ENCODE results near the gene GBX2.
A peak's percentile ranks its signal among the peaks of the same experiment; 100 is the strongest.

Gene GBX2

DNA sequence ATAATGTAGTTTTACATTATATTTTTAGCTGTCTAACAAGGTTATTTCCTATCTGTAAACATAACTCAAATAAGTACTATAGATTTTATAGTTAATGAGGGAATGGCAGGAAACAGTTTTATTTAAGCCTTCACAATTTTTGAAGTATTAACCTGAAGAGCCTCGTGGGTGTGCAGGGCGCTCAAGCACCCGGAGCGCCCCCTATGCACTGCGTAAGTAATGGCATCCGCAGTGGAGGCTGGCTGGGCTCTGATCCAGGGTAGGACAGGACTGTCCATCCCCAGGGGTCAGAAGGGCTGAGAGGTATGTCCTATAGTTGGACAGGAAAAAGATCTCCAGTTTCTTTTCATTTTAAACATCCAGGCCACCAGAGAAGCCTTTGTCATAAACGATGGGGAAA is 8.2 kb upstream of the GBX2 start:
- H3K4me3 Mint-ChIP-seq = no peak overlapping the region

DNA sequence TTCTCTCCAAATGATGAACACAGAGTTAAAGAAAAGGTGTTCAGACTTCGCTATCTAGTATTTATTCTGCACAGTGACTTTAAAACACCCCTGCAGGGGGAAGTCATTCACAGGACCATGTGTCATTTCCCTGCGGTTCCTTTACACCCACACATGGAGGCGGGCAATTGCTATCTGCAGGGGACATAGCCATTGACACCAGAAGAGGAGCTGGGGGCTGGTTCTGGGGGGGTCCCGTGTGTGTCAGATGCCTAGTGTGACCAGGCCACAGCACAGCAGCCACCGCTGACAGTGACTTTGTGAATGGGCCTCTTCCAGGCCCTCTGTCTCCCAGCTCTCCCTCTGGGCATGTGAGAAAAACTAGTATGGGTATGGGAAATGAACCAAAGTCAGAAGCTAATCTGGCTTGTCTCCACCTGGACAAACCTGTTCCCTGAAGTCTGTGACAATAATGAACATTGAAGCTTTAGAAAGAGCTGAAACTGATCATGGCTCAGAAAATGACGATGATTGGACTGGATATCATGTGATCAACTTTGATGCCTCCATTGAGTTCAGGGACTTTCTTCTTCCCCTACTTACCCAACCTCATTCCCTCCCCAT is 7.5 kb upstream of the GBX2 start:
- Mint-ChIP-seq H3K9me3 (ENCODE audit: low read depth) (no peaks in the 10 kb centered on the region), H3K27me3 (peaks cover 47% of the 10 kb centered on the region), H3K27ac (no peak overlapping the region)

More for the DNA sequence above, 8.2 kb upstream of the GBX2 start:
- no peaks in the 10 kb centered on the region for H3K36me3 Mint-ChIP-seq
- H3K4me1 Mint-ChIP-seq (ENCODE audit: low read depth) = peaks cover 24% of the 10 kb centered on the region
- no peak overlapping the region for H3K27ac Mint-ChIP-seq
- no peaks in the 10 kb centered on the region for H3K9me3 Mint-ChIP-seq (ENCODE audit: low read depth)
- H3K27me3 Mint-ChIP-seq = peaks cover 48% of the 10 kb centered on the region

DNA sequence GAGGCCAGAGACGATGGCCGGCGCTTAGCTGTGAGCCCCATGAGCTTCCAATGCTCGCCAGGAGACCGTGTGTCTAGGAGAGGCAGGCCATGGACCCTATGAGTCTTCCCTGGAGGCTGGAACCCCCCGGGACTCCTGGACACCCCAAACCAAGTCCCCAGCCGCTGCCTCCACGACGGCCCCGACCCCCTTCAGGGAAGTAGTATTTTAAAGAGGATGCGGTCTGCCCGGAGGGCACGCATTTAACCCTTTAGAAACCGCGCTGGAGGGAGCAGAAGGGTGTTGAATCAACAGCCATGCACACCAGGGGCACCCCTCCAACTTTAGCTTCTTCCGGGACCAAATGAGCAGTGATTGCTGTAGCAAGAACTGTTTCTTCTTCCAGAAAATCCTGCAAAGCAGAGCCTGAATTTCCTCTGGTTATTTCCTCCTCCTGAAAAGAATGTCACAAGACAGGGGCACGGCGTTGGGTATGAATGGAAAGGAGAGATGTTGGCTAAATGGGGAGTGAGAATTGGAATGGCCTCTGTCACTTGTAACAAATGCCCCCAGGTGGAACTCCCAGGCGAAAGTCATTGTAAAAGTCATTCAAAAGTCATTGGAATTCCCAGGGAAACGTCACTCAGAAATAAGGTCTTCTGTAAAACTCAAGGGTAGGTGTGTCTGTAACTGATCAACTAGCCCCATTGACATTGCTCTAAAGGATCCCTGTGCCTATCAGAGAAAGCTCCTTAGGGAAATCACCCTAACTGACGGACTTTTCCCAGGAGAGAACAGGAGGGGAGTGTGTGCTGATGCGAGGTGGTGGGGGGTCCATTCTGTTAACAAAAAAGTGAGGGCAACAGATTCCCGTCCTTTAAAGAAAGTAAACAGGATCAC is 5.8 kb upstream of the GBX2 start:
- peaks cover 18% of the 10 kb centered on the region for H3K4me1 Mint-ChIP-seq (ENCODE audit: low read depth)
- H3K9me3 Mint-ChIP-seq (ENCODE audit: low read depth) = no peaks in the 10 kb centered on the region
- no peak overlapping the region for H3K4me3 Mint-ChIP-seq
- no peaks in the 10 kb centered on the region for H3K36me3 Mint-ChIP-seq
- H3K27ac Mint-ChIP-seq = no peak overlapping the region
- H3K27me3 Mint-ChIP-seq = peaks cover 53% of the 10 kb centered on the region

More for the DNA sequence above, 7.5 kb upstream of the GBX2 start:
- Mint-ChIP-seq H3K4me3 (no peak overlapping the region), H3K36me3 (no peaks in the 10 kb centered on the region), H3K4me1 (ENCODE audit: low read depth) (peaks cover 26% of the 10 kb centered on the region)

DNA sequence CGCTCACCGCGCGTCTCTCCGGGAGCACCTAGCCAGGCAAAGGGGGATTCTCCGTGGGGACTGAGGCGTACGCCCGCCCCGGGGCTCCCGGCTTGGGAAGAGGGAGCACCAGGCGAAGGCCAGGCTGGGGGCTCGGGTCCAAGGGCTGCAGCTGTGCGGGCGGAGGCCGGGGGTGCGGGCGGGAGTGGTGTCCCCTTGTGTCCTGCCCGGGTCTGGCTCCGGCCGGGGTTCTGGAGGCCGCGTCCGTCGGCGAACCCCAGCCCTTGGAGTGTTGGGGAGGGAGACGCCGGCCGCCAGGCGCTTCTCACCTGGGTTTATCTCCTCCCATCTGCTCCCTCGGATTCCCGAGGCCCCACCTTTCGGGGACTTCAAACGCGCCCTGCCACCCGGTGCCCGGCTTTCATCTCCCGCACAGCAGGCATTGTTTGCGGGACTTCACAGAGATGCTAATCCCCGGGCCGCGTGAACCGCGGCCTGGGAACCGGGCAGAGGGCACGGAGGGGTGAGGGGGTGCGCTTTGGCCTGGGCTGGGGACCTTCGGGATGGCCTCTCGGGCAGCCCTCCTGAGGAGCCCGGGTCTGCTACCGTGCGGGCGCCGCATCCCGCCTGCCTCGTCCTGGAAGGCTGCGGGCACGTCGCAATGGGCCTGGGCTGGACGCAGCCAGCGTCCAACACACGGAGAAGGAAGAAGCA is 5.0 kb upstream of the GBX2 start:
- Mint-ChIP-seq H3K4me1 (ENCODE audit: low read depth) (peaks cover 13% of the 10 kb centered on the region), H3K27me3 (peaks cover 51% of the 10 kb centered on the region), H3K4me3 (no peak overlapping the region), H3K27ac (no peak overlapping the region), H3K36me3 (no peaks in the 10 kb centered on the region), H3K9me3 (ENCODE audit: low read depth) (no peaks in the 10 kb centered on the region)

DNA sequence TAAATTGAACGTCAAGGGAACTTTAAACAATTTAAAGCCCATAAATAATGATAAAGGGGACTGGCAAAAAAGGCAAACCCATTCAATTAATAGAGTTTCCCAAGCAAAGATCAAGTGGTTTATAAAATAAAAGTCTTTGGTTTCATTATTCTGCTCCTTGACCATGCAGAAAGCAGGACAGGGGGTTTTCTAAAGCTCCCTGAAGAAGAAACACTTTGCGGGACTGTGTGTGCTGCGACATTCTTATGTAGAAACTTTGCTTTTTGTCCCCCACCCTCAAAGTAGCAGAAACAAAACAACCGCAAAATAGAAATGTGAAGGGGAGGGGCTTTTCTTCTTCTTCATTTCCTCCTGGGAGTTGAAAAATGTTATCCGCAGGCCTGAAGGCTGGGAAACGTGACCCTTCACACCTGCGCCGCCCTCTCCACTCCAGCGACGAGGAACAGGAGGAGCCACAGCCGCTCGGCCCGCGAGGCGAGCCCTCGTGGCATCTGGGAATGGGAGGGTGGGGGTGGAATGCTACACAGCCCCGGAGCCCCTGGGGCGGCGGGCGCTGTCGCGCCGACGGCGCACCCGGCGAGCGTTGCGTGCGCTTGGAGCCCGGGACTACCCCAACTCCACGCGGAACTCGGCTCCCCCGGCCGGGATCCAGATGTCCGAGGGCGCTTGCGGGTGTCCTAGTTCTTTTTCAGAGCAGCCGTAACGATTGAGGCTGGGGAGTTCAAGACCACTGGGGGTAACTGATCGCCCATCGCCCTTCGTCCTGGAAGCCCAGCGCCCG is 4.3 kb upstream of the GBX2 start:
- Mint-ChIP-seq H3K4me3 (no peak overlapping the region), H3K4me1 (ENCODE audit: low read depth) (peaks cover 11% of the 10 kb centered on the region), H3K9me3 (ENCODE audit: low read depth) (no peaks in the 10 kb centered on the region), H3K36me3 (no peaks in the 10 kb centered on the region), H3K27me3 (peaks cover 51% of the 10 kb centered on the region), H3K27ac (no peak overlapping the region)

DNA sequence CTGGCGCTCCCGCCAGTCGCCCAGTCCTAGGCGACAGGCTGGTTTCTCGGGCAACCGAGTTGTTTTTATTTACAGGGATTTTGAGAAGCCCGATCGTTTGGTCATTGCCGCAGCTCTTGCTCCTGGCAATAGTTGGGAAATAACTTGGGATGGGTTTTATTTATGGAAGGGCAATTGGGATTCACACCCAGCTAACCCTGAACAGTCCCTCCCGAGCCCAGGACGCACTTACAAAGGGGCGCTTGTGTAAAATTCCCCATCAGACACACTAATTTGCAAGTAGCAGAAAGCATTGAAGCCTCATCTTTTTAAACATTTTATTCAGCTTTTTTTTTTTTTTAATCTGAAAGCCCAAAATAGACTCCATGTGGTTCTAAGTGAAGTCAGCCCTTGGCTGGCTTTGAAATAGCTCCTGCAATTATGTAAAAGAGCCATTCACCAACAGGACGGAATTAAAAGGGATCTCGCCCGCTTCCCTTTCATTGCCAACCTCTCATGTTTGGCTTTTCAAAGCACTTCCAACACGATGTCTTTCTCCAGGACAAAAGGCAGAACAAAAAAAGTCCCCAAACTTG is 3.6 kb upstream of the GBX2 start:
- Mint-ChIP-seq H3K4me3 (no peak overlapping the region), H3K27ac (no peak overlapping the region), H3K9me3 (ENCODE audit: low read depth) (no peaks in the 10 kb centered on the region), H3K4me1 (ENCODE audit: low read depth) (peaks cover 13% of the 10 kb centered on the region), H3K36me3 (no peaks in the 10 kb centered on the region), H3K27me3 (peaks cover 51% of the 10 kb centered on the region)

DNA sequence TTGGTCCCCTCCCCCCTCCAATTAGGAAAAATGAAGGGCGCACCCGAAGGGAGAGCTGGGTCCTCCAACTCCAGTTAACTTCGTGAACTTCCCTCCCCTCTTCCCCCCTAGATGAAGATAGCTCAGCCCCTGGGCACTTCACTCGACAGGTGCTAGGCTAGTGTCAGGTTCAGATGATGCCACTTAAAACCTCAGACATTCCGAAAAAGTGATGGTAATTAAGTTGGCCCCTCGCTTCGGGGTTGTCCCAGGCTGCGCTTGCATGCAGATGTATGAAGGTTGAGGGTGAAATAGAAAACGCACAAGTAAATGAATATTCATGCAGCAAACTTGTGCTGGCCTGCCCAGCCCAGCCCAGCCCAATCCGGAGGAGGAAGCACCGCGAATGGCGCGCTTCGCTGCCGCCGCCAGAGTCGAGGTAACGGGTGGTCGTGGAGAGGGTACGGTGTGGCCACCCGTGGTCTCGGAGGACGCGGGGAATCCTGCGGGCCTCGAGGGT is 3.0 kb upstream of the GBX2 start:
- Mint-ChIP-seq H3K36me3 (no peaks in the 10 kb centered on the region), H3K9me3 (ENCODE audit: low read depth) (no peaks in the 10 kb centered on the region), H3K4me1 (ENCODE audit: low read depth) (peaks cover 18% of the 10 kb centered on the region), H3K4me3 (no peak overlapping the region), H3K27ac (no peak overlapping the region), H3K27me3 (peaks cover 52% of the 10 kb centered on the region)

DNA sequence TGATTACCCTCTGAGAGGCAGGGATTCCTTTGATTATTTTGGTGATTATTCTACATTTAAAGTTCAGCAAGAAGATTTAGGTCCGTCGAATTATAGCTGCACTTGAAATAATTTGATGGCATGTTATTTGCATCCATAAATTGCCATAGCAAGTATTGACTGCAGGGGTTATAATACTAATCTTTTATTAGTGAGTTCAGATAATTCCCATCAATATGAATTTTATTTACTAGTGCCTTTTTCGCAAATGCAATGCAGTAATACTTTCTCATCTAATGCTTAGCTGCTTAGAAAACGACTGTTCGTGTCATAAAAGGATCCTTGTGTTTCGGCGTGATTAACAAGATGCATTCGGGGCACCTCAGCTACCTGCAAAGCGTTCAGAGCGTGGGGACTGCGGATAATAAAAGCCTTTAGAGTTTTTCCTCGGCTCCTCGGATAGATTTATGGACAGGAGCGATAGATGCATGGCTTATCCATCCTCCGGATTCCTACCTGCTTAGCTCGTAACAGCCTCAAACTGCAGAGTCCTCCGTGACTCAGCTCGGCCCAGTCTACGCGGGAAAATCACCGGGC is 2.5 kb upstream of the GBX2 start:
- Mint-ChIP-seq H3K27me3 (peaks cover 50% of the 10 kb centered on the region), H3K27ac (peak overlapping the region; percentile 24), H3K4me1 (ENCODE audit: low read depth) (peaks cover 19% of the 10 kb centered on the region), H3K9me3 (ENCODE audit: low read depth) (no peaks in the 10 kb centered on the region), H3K36me3 (no peaks in the 10 kb centered on the region), H3K4me3 (no peak overlapping the region)

DNA sequence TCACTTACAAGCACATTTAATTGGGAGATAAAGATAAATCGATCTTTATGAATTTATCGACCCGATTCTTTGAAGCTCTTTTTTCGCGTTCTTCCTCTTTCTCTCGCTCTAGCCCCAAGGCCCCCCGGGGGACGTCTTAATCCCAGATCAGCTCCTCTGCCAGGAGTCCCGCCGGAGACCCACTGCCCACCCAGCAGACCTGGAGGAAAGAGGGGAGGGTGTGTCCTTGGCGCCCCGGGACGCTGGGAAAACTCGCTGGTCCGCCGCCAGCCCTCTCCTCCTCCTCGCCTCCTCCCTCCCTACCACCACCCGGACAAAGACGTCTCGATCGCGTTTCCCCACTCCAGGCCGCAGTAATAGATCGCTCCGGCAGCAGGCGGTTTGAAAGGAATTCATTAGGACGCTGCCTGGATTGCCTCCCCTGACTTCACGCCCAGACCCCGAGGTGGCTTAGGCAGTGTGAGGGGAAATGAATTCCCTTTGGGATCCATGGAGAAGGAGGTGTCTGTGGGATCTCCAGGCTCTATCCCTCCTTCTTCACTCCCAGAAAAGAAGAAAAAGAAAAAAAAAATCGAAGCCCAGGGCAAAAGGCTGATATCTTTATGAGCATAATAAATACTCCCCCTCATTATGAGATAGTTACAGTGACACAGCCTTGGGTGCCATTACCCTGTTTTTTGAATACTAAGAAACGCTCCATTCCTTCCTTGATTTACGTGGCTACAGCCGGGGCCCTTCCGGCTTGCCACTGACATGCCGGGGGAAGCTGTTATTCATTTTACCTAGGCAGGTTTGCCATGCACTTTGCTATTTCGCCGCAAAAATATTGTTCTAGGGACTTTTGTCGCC is 1.8 kb upstream of the GBX2 start:
- Mint-ChIP-seq H3K4me3 (no peak overlapping the region), H3K9me3 (ENCODE audit: low read depth) (no peaks in the 10 kb centered on the region), H3K36me3 (no peaks in the 10 kb centered on the region), H3K4me1 (ENCODE audit: low read depth) (peaks cover 21% of the 10 kb centered on the region), H3K27me3 (peaks cover 53% of the 10 kb centered on the region), H3K27ac (peak overlapping the region; percentile 41)

DNA sequence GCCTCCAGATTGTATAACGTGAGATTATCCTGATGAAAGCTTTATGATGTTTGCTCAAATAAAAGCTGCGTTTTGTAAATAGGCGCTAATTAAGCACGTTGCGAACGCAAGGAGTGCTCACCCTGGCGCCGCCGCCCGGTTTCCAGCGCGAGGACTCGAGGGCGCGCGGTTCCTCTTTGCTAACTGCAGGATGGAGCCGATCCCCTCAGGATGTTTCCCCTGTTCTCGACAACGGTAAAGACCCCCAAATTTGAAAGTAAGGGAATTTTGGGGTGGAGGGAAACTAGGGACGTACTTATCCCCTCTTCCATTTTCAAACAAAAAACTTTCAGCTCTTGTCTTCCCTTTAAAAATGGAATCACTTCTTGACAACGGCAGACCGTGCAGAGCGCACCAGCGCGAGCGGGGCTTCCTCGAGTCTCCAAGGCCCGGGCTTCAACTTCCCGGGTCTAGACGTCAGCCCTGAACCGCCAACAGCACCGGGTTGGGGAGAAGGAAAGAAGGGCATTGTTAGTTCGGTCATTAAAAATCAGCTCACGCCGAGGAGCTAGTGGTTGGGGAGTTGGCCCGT is 1.1 kb upstream of the GBX2 start:
- no peaks in the 10 kb centered on the region for H3K36me3 Mint-ChIP-seq
- no peaks in the 10 kb centered on the region for H3K9me3 Mint-ChIP-seq (ENCODE audit: low read depth)
- H3K27ac Mint-ChIP-seq = peak overlapping the region; percentile 41
- H3K27me3 Mint-ChIP-seq = peaks cover 48% of the 10 kb centered on the region
- no peak overlapping the region for H3K4me3 Mint-ChIP-seq
- peaks cover 25% of the 10 kb centered on the region for H3K4me1 Mint-ChIP-seq (ENCODE audit: low read depth)

DNA sequence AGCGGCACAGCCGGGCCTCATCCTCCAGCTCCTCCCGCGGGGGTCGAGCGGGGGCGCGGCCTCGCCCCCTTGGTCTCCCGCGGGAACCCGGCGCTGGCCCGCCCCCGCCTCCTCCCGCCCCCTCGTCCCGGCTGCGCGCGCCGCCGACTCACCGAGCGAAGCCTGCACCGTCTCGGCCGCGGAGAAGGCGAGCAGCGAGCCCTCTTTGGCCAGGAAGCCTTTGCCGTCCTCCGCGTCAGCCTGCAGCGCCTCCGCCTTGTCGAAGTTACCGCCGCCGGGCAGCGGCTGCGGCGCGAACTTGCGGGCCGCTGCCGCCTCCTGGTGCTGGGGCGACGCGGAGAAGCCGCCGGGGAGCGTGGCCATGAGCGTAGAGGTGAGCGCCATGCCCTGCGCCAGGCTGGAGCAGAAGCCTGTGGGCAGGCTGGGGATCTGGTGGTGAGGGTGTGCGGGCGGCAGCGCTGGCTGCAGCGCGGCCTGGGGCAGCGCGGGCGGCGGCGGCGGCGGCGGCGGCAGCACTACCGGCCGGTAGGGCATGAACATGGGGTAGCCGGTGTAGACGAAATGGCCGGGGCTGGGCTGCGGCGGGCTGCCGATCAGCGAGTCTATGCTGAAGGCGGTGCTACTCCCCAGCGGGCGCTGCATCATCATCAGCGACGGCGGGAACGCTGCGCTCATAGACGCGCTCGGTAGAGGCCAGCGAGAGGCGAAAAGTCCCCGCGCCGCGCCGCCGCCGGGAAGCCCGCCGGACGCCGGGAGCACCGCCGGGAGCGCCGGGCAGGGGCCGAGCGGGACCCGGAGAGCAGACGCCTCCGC is 683 bp downstream of the GBX2 start:
- Mint-ChIP-seq H3K27ac (no peak overlapping the region), H3K9me3 (ENCODE audit: low read depth) (no peaks in the 10 kb centered on the region), H3K4me3 (no peak overlapping the region), H3K4me1 (ENCODE audit: low read depth) (peaks cover 25% of the 10 kb centered on the region), H3K36me3 (no peaks in the 10 kb centered on the region), H3K27me3 (peaks cover 43% of the 10 kb centered on the region)

DNA sequence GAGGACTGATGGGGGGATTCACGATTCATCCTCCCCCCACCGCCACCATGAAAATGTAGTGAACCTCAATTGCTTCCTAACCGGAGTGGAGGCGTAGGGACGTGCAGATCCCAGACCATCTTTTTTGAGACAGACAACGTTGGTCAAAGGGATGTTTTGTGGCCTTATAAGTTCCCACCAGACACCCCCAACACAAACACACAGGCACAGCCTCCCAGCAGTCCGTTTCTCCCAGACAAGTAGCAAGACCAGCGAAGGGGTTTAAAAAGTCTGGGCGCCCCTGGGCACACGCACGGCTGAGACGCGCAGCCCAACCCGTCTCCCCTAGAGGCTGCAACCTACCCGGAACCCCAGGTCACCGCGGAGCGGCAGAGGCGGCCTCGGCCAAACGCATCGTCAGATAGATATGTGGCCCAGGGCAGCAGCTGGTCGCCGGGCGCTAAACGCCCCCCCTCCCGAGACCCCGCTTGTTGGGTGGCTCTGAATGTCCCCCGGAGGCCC is 1.3 kb downstream of the GBX2 start:
- Mint-ChIP-seq H3K27ac (no peak overlapping the region), H3K9me3 (ENCODE audit: low read depth) (no peaks in the 10 kb centered on the region), H3K4me1 (ENCODE audit: low read depth) (peaks cover 22% of the 10 kb centered on the region), H3K27me3 (peaks cover 40% of the 10 kb centered on the region), H3K4me3 (peak overlapping the region; percentile 52), H3K36me3 (no peaks in the 10 kb centered on the region)

Data from activated naive CD8-positive, alpha-beta T cell (primary cell).